SK-N-SH (cell line): ENCODE measurements around the gene ETV6. TPM values are rescaled to one million over a fixed set of nuclear protein-coding genes. Genes with fewer than 3 reads are reported as not detected.

Experiments used
- CTCF ChIA-PET: fragments of 300-600, 350-600 bp; formaldehyde crosslinking; extraction: SDS; loops from one replicate; lab custom pipeline; 2021; lab: Yijun Ruan, JAX
- POLR2A ChIA-PET: fragments of 350-600 bp; sonication (Branson Sonifier 250); formaldehyde crosslinking; extraction: SDS; loops from one replicate; lab custom pipeline; 2020; ENCODE audit warnings: antibody characterized with exemption, inconsistent platforms; lab: Yijun Ruan, JAX
- DNase-seq: peaks from one replicate; pipeline ENCODE4 v3.0.0; 2012
- H2AFZ ChIP-seq: fragments of 200-600 bp; sonication (generic); 2 replicates; pipeline ENCODE4 v1.8.1; 2016; ENCODE audit warnings: antibody characterized with exemption, mild to moderate bottlenecking, low read depth
- H3F3A ChIP-seq: fragments of 200-600 bp; sonication (generic); replicated peaks from 2 replicates; pipeline ENCODE3; 2016; ENCODE audit warnings: antibody characterized with exemption, mild to moderate bottlenecking; ENCODE audit not compliant: insufficient read depth
- H3K27ac ChIP-seq, 2 experiments: fragments of 200-500 bp in 1 of 2; fragments of 200-600 bp in 1 of 2; sonication (Bioruptor generic) in 1 of 2; sonication (generic), shearing (Covaris generic) in 1 of 2; 2 replicates each; pipeline versions ENCODE4 v1.5.1 to v1.6.1; 2014 to 2016; ENCODE audit warnings: low read depth in 2 of 2, inconsistent platforms in 1 of 2, low read length in 1 of 2, mild to moderate bottlenecking in 1 of 2, mixed read lengths in 1 of 2
- H3K27me3 ChIP-seq: fragments of 200-600 bp; sonication (generic), shearing (Covaris generic); 2 replicates; pipeline ENCODE4 v1.6.1; 2016; ENCODE audit warnings: mixed run types; ENCODE audit not compliant: insufficient read depth
- H3K36me3 ChIP-seq, 2 experiments: fragments of 200-500 bp in 1 of 2; fragments of 200-600 bp in 1 of 2; sonication (Bioruptor generic) in 1 of 2; sonication (generic) in 1 of 2; replicated peaks in 1 of 2; 2 replicates each; pipeline versions ENCODE3 to v1.5.1; 2014 to 2016; ENCODE audit warnings: low read length in 1 of 2, mild to moderate bottlenecking in 1 of 2; ENCODE audit not compliant: insufficient read depth in 2 of 2, control insufficient read depth in 1 of 2
- H3K4me1 ChIP-seq, 2 experiments: fragments of 200-500 bp in 1 of 2; fragments of 200-600 bp in 1 of 2; sonication (Bioruptor generic) in 1 of 2; sonication (generic), shearing (Covaris generic) in 1 of 2; 2 replicates each; pipeline versions ENCODE4 v1.5.1 to v1.6.1; 2014 to 2016; ENCODE audit warnings: low read depth in 1 of 2, low read length in 1 of 2, mixed run types in 1 of 2; ENCODE audit not compliant: insufficient read depth in 2 of 2, control insufficient read depth in 1 of 2
- H3K4me2 ChIP-seq: fragments of 200-600 bp; sonication (generic), shearing (Covaris generic); 2 replicates; pipeline ENCODE4 v1.6.1; 2017; ENCODE audit warnings: mixed run types
- H3K4me3 ChIP-seq, 2 experiments: fragments of 200-500 bp in 1 of 2; fragments of 200-600 bp in 1 of 2; sonication (Bioruptor generic) in 1 of 2; sonication (generic), shearing (Covaris generic) in 1 of 2; 2 replicates each; pipeline versions ENCODE4 v1.5.1 to v1.8.1; 2014 to 2016; ENCODE audit warnings: low read depth in 2 of 2, inconsistent platforms in 1 of 2, low read length in 1 of 2, mild to moderate bottlenecking in 1 of 2, mixed read lengths in 1 of 2, moderate library complexity in 1 of 2
- H3K79me2 ChIP-seq: fragments of 200-600 bp; sonication (generic); 2 replicates; pipeline ENCODE4 v1.8.1; 2017; ENCODE audit warnings: mild to moderate bottlenecking; ENCODE audit not compliant: insufficient read depth
- H3K9ac ChIP-seq: fragments of 200-600 bp; sonication (generic); 2 replicates; pipeline ENCODE4 v1.6.1; 2017; ENCODE audit warnings: mixed run types
- H3K9me2 ChIP-seq: fragments of 200-600 bp; sonication (generic); 2 replicates; pipeline ENCODE4 v1.6.1; 2017; ENCODE audit warnings: mixed run types
- H3K9me3 ChIP-seq: fragments of 200-600 bp; sonication (generic); 2 replicates; pipeline ENCODE4 v1.6.1; 2017; ENCODE audit warnings: mixed run types, mild to moderate bottlenecking, moderate library complexity
- H4K20me1 ChIP-seq: fragments of 200-600 bp; sonication (generic); 2 replicates; pipeline ENCODE4 v1.6.1; 2017; ENCODE audit warnings: mild to moderate bottlenecking, mixed run types; ENCODE audit not compliant: insufficient read depth
- CHD2 ChIP-seq: fragments of 150-350 bp; IDR thresholded peaks from 2 replicates; pipeline ENCODE4 v1.6.1; 2018; ENCODE audit warnings: low read length; ENCODE audit not compliant: partially characterized antibody
- CTCF ChIP-seq: fragments of 200-600 bp; sonication (generic); IDR thresholded peaks from 2 replicates; pipeline ENCODE4 v1.6.1; 2017; ENCODE audit warnings: antibody characterized with exemption, mild to moderate bottlenecking, moderate library complexity
- EZH2phosphoT487 ChIP-seq: fragments of 200-600 bp; sonication (generic); IDR thresholded peaks from 2 replicates; pipeline ENCODE4 v1.6.1; 2017; ENCODE audit warnings: low read depth, mixed run types, mild to moderate bottlenecking, antibody characterized with exemption, moderate library complexity, borderline replicate concordance
- FOXJ3 ChIP-seq: sonication (generic); formaldehyde crosslinking; IDR thresholded peaks from 2 replicates; pipeline ENCODE4 v1.5.1; 2020; ENCODE audit warnings: mild to moderate bottlenecking, missing genetic modification reagents
- GABPA ChIP-seq: IDR thresholded peaks from 2 replicates; pipeline ENCODE4 v1.4.0; 2012; ENCODE audit warnings: low read depth, mild to moderate bottlenecking
- IRF3 ChIP-seq: fragments of 150-350 bp; IDR thresholded peaks from 2 replicates; pipeline ENCODE4 v1.6.1; 2016; ENCODE audit warnings: mild to moderate bottlenecking, low read depth, low read length
- JUND ChIP-seq: IDR thresholded peaks from 2 replicates; pipeline ENCODE4 v1.4.0; 2012
- MAX ChIP-seq: IDR thresholded peaks from 2 replicates; pipeline ENCODE4 v1.4.0; 2012; ENCODE audit warnings: low read depth
- MEF2A ChIP-seq: IDR thresholded peaks from 2 replicates; pipeline ENCODE4 v1.4.0; 2012; ENCODE audit warnings: low read depth, borderline replicate concordance
- NRF1 ChIP-seq: IDR thresholded peaks from 2 replicates; pipeline ENCODE4 v1.6.1; 2012; ENCODE audit warnings: low read depth, mild to moderate bottlenecking, low read length
- RAD21 ChIP-seq: IDR thresholded peaks from 2 replicates; pipeline ENCODE4 v1.6.1; 2012; ENCODE audit warnings: mild to moderate bottlenecking, low read length
- RCOR1 ChIP-seq: fragments of 150-350 bp; IDR thresholded peaks from 2 replicates; pipeline ENCODE4 v1.6.1; 2017; ENCODE audit warnings: antibody characterized with exemption, low read length
- REST ChIP-seq: IDR thresholded peaks from 2 replicates; pipeline ENCODE4 v1.6.1; 2012; ENCODE audit warnings: mild to moderate bottlenecking, low read depth, low read length, moderate library complexity
- RXRA ChIP-seq: IDR thresholded peaks from 2 replicates; pipeline ENCODE4 v1.4.0; 2012; ENCODE audit warnings: low read depth, mild to moderate bottlenecking, borderline replicate concordance
- SMC3 ChIP-seq: IDR thresholded peaks from 2 replicates; pipeline ENCODE4 v1.6.1; 2012; ENCODE audit warnings: low read depth, low read length, improper control_type of control experiment
- TAF1 ChIP-seq: IDR thresholded peaks from 2 replicates; pipeline ENCODE4 v1.6.1; 2012; ENCODE audit warnings: low read depth, mild to moderate bottlenecking, low read length, moderate library complexity, borderline replicate concordance
- TCF12 ChIP-seq: IDR thresholded peaks from 2 replicates; pipeline ENCODE4 v1.4.0; 2012
- TEAD4 ChIP-seq: IDR thresholded peaks from 2 replicates; pipeline ENCODE4 v1.4.0; 2012; ENCODE audit warnings: mild to moderate bottlenecking, borderline replicate concordance; ENCODE audit not compliant: insufficient read depth
- USF2 ChIP-seq: fragments of 150-350 bp; IDR thresholded peaks from 2 replicates; pipeline ENCODE4 v1.6.1; 2017; ENCODE audit warnings: antibody characterized with exemption, low read length, low read depth, borderline replicate concordance
- WGBS: methylation state at CpG from one replicate; pipeline ENCODE4 v1.1.6; 2017; ENCODE audit warnings: low lambda C conversion rate; 5-methylcytosine and 5-hydroxymethylcytosine counted together
- polyA plus RNA-seq, 3 experiments: library from polyadenylated mRNA; depleted of rRNA; stranded (reverse); fragments of >200 nt; gene quantifications; 2 replicates each; pipeline ENCODE4 v1.2.3, GENCODE V29; 2012

ETV6 gene
- polyA plus RNA-seq, 1 of the 3 experiments (the other 2 are of a cell fraction), result 4.0 TPM

- no peak for TF ChIP-seq USF2
- no peak for TF ChIP-seq FOXJ3
- TF ChIP-seq GABPA, result no peak
- TF ChIP-seq, all 33 proteins: peak for 0
These were observed 272.9 kb downstream of the ETV6 start (continued) for GRCh38 chr12:11922361-11922760.

GRCh38 chr12:11923067-11923466, 273.6 kb downstream of the ETV6 start:
- Histone ChIP-seq H3K36me3 (no peaks in the 10 kb centered on the region), H3K9ac (no peak overlapping the region), H3K79me2 (no peaks in the 10 kb centered on the region), H3K27me3 (peaks cover 3% of the 10 kb centered on the region; the same call in 1 of the 2 replicates), H3K4me1 (no peaks in the 10 kb centered on the region), H2AFZ (no peak overlapping the region), H3K9me2 (no peaks in the 10 kb centered on the region), H3K4me2 (no peak overlapping the region), H4K20me1 (no peaks in the 10 kb centered on the region), H3K9me3 (no peaks in the 10 kb centered on the region), H3K4me3 (no peak overlapping the region), H3K27ac (no peak overlapping the region), H3F3A (no peaks in the 10 kb centered on the region)
- no peak for TF ChIP-seq FOXJ3
- no peak for TF ChIP-seq SMC3
- TF ChIP-seq RXRA, result no peak
- no peak for TF ChIP-seq RCOR1
- TF ChIP-seq TCF12, result no peak
- no peak for TF ChIP-seq MAX
- no peak for TF ChIP-seq JUND
- TF ChIP-seq GABPA, result no peak
- TF ChIP-seq EZH2phosphoT487, result no peak
- POLR2A ChIA-PET, result no interaction called here
- CTCF ChIA-PET, result no interaction called here
- DNase-seq, result no peak
- WGBS, result 24% methylated on average over 3 of the region's 3 CpGs

GRCh38 chr12:11927286-11927935, 277.9 kb downstream of the ETV6 start:
- Histone ChIP-seq H3K9ac (no peak overlapping the region), H3K27me3 (peaks cover 18% of the 10 kb centered on the region; the same call in 1 of the 2 replicates), H2AFZ (no peak overlapping the region), H4K20me1 (no peaks in the 10 kb centered on the region), H3F3A (no peaks in the 10 kb centered on the region), H3K9me2 (no peaks in the 10 kb centered on the region), H3K36me3 (no peaks in the 10 kb centered on the region), H3K9me3 (no peaks in the 10 kb centered on the region), H3K4me2 (no peak overlapping the region), H3K27ac (no peak overlapping the region), H3K79me2 (no peaks in the 10 kb centered on the region), H3K4me1 (no peaks in the 10 kb centered on the region), H3K4me3 (no peak overlapping the region)
- CTCF ChIA-PET, result no interaction called here
- 66% methylated on average over 11 of the region's 15 CpGs for WGBS
- DNase-seq, result no peak
- POLR2A ChIA-PET, result no interaction called here
- TF ChIP-seq TEAD4 (no peak), RCOR1 (no peak), TAF1 (no peak), REST (no peak), RAD21 (no peak), IRF3 (no peak), MEF2A (no peak), TCF12 (no peak), CTCF (no peak), CHD2 (no peak), NRF1 (no peak)
